Dermis blood vessel endothelial cell (primary cell): ENCODE data around the gene MAG. TPM values are rescaled to one million over a fixed set of nuclear protein-coding genes. Genes with fewer than 3 reads are reported as not detected.

ENCODE experiments used
- DNase-seq: peaks from one replicate; pipeline ENCODE4 v3.0.0; 2010
- total RNA-seq: library from RNA; depleted of rRNA; stranded (reverse); fragments of >200 nt; gene quantifications from 2 replicates; pipeline ENCODE4 v1.2.3, GENCODE V29; 2014

The MAG gene
- total RNA-seq, 1 donor from 2014 or later = not detected

- peak; percentile 11 for DNase-seq
Measured at GRCh38 chr19:35299523-35300338, 7.8 kb downstream of the MAG start.

DNA sequence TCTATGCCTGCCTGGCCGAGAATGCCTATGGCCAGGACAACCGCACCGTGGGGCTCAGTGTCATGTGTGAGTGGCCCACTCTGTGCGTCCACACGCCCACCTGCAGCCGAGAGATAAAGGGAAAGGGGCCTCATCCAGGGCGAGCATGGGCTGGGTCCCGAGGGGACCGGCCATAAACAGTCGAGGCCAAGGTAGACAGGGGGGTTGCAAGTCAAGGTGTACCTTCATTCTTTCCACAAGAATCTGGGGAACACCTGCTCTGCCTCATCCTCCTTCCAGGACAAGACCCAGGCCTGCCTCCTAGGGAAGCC, 8.3 kb downstream of the MAG start:
- no peak for DNase-seq

DNA sequence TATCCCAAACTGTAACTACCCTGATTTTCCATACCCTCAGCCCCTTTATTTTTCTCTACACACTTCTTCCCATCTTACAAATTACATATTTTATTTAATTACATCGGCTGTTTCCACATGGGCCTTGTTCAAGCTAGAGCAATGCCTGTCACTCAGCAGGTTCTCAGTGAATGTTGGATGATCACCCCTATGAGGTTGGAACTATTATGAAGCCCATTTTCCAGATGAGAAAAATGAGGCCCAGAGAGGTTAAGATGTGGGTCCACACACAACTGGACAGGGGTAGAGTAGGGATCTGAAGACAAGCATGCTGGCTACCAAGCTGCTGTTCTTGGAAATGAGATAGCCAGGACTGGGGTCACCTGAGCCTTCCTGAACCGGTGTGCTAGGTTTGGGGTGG, 10.0 kb downstream of the MAG start:
- DNase-seq = no peak

DNA sequence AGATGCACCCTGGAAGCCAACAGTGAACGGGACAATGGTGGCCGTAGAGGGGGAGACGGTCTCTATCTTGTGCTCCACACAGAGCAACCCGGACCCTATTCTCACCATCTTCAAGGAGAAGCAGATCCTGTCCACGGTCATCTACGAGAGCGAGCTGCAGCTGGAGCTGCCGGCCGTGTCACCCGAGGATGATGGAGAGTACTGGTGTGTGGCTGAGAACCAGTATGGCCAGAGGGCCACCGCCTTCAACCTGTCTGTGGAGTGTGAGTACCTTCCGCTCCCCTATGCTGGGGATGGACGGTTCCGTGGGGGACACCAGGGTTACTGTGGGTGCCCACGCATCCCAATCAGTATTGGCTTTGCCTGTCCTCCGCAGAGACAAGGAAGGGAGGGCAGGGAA, 10.5 kb downstream of the MAG start:
- no peak for DNase-seq

GRCh38 chr19:35303357-35303915, 11.5 kb downstream of the MAG start:
- no peak for DNase-seq

- no peak for DNase-seq
Measured at GRCh38 chr19:35304036-35304435, 12.1 kb downstream of the MAG start.

DNA sequence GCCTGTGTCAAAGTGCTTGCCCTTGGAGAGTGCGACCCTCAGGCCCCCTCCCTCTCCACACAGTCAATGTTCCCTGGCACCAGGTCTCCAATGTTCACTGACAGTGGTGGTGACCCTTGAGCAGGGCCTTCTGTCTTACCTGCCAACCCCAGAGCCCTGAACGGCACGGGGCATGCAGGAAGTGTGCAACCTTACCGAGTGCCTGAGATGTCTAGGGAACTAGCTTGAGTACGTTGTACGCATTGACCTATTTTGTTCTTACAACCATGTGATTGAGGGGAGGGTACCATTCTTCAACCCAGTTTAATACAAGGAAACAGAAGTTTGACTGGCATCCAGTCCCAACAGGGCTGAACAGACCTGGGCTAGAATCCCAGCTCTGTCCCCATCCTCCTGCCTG, 13.2 kb downstream of the MAG start:
- DNase-seq = no peak

DNA sequence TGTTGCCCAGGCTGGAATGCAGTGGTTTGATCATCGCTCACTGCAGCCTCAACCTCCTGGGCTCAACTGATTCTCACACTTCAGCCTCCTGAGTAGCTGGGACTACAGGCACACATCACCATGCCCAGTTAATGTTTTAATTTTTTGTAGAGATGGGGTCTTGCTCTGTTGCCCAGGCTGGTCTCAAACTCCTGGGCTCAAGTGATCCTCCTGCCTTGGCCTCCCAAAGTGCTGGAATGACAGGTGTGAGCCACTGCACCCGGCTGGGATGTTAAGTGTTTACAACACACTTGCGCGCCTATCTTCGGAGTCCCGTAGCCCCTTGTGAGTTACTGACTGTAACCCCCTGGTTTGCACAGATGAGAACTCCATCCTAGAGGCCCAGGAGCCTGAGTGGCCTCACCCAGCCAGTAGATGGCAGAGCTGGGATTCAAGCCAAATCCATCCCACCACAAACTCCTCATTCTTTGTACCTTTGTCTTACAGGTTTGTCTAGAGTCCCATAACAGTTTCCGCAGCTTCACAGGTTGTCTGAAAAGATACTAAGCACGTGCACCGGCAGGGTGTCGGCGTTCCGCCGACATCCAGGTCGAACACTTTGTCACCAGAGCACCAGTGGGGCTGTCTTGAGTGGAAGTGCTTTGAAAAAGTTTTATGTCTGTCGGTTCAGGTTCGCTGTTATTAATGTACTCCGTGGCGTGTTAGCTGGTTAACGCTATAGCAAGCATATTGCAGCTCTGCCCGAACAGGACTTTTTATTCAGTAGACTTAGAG, 14.7 kb downstream of the MAG start:
- peak; percentile 30 for DNase-seq

DNA sequence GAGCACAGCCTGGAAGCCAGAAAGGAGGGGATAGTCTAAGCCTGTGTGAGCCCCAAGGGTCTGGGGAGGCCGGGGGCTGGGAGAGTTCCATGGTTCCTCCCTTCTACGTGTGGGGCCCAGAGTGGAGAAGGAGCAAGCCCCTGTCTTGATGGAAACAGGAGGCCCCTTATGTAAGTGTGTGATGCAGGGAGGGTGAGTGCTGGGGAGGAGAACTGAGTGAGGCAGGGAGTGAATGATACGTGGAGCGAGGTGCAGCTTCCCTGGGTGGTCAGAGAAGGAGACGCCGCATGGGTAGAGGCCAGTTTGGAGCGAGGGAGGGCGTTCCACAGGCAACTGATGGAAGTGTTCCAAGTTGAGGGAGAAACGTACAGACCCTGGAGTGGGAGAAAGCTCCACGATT, 16.0 kb downstream of the MAG start:
- DNase-seq = no peak

GRCh38 chr19:35308910-35309309, 16.9 kb downstream of the MAG start:
- DNase-seq = no peak

- peak; percentile 50 for DNase-seq
Measured at GRCh38 chr19:35309481-35310279, 17.7 kb downstream of the MAG start.

GRCh38 chr19:35310331-35310730, 18.4 kb downstream of the MAG start:
- no peak for DNase-seq

DNA sequence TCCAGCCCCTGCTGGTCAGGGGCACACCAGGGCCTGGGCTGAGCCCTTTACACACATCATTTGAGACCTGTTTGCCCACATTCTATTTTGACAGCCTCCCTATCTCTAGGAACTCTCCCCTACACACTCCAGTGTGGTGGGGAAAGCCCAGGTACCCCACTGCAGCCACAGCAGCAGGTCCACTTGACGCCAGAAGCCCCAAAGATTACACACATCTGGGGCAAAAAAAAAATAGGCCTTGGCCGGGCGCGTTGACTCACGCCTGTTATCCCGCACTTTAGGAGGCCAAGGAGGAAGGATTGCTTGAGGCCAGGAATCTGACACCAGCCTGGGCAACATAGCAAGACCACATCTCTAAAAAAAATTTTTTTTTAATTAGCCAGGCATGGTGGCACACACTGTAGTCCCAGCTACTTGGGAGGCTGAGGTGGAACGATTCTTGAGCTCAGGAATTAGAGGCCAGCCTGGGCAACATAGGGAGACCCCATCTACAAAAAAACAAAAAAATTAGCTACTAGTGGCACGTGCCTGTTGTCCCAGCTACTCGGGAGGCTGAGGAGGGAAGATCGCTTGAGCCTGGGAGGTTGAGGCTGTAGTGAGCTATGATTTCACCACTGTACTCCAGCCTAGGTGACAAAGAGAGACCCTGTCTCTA, 19.0 kb downstream of the MAG start:
- DNase-seq = no peak

DNA sequence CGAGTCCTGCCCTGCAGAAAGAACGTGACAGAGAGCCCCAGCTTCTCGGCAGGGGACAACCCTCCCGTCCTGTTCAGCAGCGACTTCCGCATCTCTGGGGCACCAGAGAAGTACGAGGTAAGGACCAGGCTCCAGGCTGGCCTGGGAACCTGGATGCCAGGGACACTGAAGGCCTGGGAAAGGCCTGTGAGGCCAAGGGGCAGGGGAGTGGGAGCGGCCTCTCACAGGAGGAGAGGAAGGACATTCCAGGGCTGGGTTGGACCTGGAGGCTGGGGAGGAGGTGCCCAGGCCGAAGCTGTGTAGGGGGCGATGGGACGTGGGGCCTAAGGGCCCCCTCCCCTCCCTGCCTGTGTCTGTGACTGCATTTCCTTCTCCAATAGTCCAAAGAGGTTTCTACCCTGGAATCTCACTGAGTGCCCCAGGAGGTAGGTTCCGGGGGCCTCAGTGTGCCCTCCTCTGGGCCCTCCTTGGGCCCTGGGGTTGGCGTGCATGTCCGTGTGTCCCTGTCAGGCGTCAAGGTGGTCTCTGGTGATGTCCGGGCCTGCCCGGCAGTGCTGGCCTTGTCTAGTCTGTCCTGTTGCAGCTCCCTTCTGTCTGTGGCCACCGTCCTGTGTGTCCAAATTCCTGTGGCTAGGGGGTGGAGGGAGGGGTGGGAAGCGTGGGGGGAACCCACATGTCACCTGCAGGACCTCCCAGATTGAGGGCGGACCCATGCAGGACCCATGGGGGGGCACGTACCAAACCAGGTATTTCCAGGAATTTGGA, 20.1 kb downstream of the MAG start:
- DNase-seq = no peak

- DNase-seq = no peak
Measured at GRCh38 chr19:35313587-35313986, 21.6 kb downstream of the MAG start.

DNA sequence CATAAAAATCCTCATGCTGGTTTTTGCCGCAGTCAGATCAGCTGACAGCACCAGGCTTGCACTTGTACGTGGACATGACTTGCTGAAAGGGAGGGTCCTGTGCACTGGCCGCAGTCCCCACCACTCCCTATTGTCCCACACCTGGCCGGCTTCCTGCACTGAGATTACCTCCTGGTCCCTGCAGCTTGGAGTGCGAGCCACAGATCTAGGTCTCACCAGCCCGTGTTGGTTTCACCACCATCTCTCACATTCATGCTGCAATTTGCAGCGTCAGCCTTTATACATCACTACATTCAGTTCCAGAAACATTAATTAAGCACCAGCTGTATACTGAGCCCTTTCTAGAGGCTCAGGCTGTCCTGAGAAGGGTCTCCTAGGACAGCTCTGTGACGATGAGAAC, 22.1 kb downstream of the MAG start:
- no peak for DNase-seq

DNA sequence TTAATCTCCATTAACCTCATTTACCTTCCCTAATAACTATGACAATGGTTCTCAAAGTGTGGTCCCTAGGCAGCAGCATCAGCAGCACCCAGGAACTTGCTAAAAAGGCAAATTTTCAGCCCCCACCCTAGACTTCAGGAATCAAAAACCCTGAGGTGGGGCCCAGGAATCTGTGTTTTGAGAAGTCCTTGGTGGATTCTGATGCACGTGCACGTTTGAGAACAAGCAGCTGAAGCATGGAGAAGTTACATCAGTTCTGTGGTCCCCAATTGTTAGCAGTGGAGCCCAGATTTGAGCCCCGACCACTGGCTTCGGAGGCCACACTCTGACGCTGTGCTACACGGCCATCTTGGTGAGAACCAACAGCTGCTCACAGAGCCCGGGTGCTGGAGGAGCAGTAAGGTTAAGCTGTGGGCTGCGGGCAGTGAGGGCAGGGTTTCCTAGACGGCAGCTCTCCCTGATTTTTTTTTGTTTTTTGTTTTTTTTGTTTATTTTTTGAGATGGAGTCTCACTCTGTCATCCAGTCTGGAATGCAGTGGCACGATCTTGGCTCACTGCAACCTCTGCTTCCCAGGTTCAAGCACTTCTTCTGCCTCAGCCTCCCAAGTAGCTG, 23.0 kb downstream of the MAG start:
- DNase-seq = no peak

DNA sequence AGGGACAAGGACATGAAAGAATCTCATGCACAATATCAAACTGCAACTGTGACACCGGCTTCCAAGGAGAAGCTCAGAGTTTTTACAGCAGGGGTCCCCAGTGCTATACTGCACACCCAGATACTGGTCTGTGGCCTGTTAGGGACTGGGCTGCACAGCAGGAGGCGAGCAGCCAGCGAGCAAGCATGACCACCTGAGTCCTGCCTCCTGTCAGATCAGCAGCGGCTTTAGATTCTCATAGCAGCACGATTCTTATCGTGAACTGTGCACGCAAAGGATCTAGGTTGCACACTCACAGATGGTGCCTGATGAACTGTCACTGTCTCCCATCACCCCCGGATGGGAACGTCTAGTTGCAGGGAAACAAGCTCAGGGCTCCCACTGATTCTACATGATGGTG, 23.9 kb downstream of the MAG start:
- no peak for DNase-seq

DNA sequence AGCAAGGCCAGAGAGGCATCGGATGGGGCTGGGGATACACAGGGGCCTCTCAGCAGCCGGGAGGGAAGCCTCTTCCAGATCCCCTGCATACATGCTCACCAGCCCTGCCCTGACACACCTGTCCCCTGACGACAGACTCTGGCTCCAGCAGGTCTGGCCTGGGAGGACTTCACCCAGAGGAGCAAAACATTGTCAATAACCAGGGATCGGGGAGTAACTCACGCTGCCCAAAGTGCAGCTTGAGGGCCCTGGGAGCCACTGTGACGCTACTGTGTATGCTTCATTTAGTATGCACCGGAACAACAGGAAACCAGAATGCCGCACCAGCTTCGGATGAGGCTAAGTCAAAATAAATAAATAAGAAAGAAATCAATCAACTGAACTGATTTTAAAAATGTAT, 24.6 kb downstream of the MAG start:
- no peak for DNase-seq

- no peak for DNase-seq
Measured at GRCh38 chr19:35317464-35318043, 25.6 kb downstream of the MAG start.
